ENCODE results near the gene POP7.

GRCh38 chr7:100683659-100684533 is 22.0 kb upstream of the POP7 start:
- TF ChIP-seq POLR2A (IDR thresholded peaks at IDR 0.05): no peak
- no peak for TF ChIP-seq POLR2AphosphoS5 (IDR thresholded peaks at IDR 0.05)
- TF ChIP-seq CTCF (IDR thresholded peaks at IDR 0.05): no peak
